Medulla oblongata (tissue), 1 donor: ENCODE measurements around the gene HSPB7.
"Not testable (repeated sequence)": the region's sequence is repeated elsewhere in the genome, so short reads cannot be mapped to it uniquely, and the experiment has no call there.

Source experiments
- DNase-seq: peaks from one replicate; pipeline ENCODE4 v3.0.0-alpha.2; 2015; ENCODE audit errors: extremely low spot score

HSPB7 gene

GRCh38 chr1:16050328-16050727, 32.5 kb upstream of the HSPB7 start:
- no peak for DNase-seq

GRCh38 chr1:16048573-16049189, 30.8 kb upstream of the HSPB7 start:
- no peak for DNase-seq

- no peak for DNase-seq
Observed at GRCh38 chr1:16047791-16048475, 30.1 kb upstream of the HSPB7 start.

GRCh38 chr1:16046842-16047241, 29.0 kb upstream of the HSPB7 start:
- no peak for DNase-seq

GRCh38 chr1:16043950-16044349, 26.1 kb upstream of the HSPB7 start:
- no peak for DNase-seq

- no peak for DNase-seq
Observed at GRCh38 chr1:16043521-16043920, 25.7 kb upstream of the HSPB7 start, which contains the start of gene CLCNKB. CLCNKB (plus strand) TSS chr1:16043782; CDS start chr1:16044493, 711 bp downstream.

- not testable (repeated sequence) for DNase-seq
Observed at GRCh38 chr1:16042654-16043053, 24.8 kb upstream of the HSPB7 start.

GRCh38 chr1:16042096-16042495, 24.3 kb upstream of the HSPB7 start:
- DNase-seq = no peak

GRCh38 chr1:16041200-16041599, 23.4 kb upstream of the HSPB7 start:
- no peak for DNase-seq

- DNase-seq = not testable (repeated sequence)
Observed at GRCh38 chr1:16039871-16040270, 22.0 kb upstream of the HSPB7 start.

- no peak for DNase-seq
Observed at GRCh38 chr1:16038620-16038912, 20.7 kb upstream of the HSPB7 start.

- not testable (repeated sequence) for DNase-seq
Observed at GRCh38 chr1:16036461-16036860, 18.6 kb upstream of the HSPB7 start.

GRCh38 chr1:16033103-16033632, 15.3 kb upstream of the HSPB7 start:
- DNase-seq = not testable (repeated sequence)

GRCh38 chr1:16032388-16033102, 14.7 kb upstream of the HSPB7 start:
- DNase-seq = peak; percentile 84

- DNase-seq = no peak
Observed at GRCh38 chr1:16031551-16031950, 13.7 kb upstream of the HSPB7 start.

GRCh38 chr1:16029288-16029687, 11.4 kb upstream of the HSPB7 start:
- no peak for DNase-seq

GRCh38 chr1:16029003-16029268, 11.1 kb upstream of the HSPB7 start:
- DNase-seq = not testable (repeated sequence)

GRCh38 chr1:16028237-16029002, 10.6 kb upstream of the HSPB7 start:
- DNase-seq = no peak

GRCh38 chr1:16026723-16027484, 9.1 kb upstream of the HSPB7 start:
- no peak for DNase-seq

- not testable (repeated sequence) for DNase-seq
Observed at GRCh38 chr1:16026302-16026701, 8.5 kb upstream of the HSPB7 start.

- no peak for DNase-seq
Observed at GRCh38 chr1:16023050-16023653, 5.3 kb upstream of the HSPB7 start.
